Large intestine (tissue), 3 donors: Measurements from ENCODE around the gene AGXT2. TPM values are rescaled to one million over a fixed set of nuclear protein-coding genes. Genes with fewer than 3 reads are reported as not detected.
"Not testable (repeated sequence)": the region's sequence is repeated elsewhere in the genome, so short reads cannot be mapped to it uniquely, and the experiment has no call there.

Experiments used
- DNase-seq, 2 donors: peaks; one replicate each; pipeline versions ENCODE4 v3.0.0 to v3.0.0-alpha.2; 2013
- H3K27ac ChIP-seq: one replicate; pipeline ENCODE4 v1.5.1; 2013; ENCODE audit warnings: low read length
- H3K27me3 ChIP-seq: 2 replicates; pipeline ENCODE4 v1.6.1; 2013; ENCODE audit warnings: low read length; ENCODE audit not compliant: control insufficient read depth, insufficient read depth
- H3K36me3 ChIP-seq: 2 replicates; pipeline ENCODE4 v1.6.1; 2013; ENCODE audit warnings: low read length; ENCODE audit not compliant: control insufficient read depth, insufficient read depth
- H3K4me1 ChIP-seq: one replicate; pipeline ENCODE4 v1.6.1; 2013; ENCODE audit warnings: low read length; ENCODE audit not compliant: control insufficient read depth, insufficient read depth
- H3K4me3 ChIP-seq: one replicate; pipeline ENCODE4 v1.5.1; 2013; ENCODE audit warnings: low read length
- H3K9me3 ChIP-seq: one replicate; pipeline ENCODE4 v1.6.1; 2013; ENCODE audit warnings: mild to moderate bottlenecking, low read depth, low read length, moderate library complexity; ENCODE audit not compliant: control insufficient read depth
- WGBS: methylation state at CpG from one replicate; pipeline ENCODE4 v1.1.5; 2013; ENCODE audit warnings: low lambda C conversion rate; ENCODE audit not compliant: insufficient coverage; 5-methylcytosine and 5-hydroxymethylcytosine counted together
- polyA plus RNA-seq: library from polyadenylated mRNA; unstranded; fragments of 120-200 nt; gene quantifications from one replicate; pipeline ENCODE4 v1.2.1, GENCODE V29; 2013

The AGXT2 gene
- polyA plus RNA-seq, 1 donor, result 33.8 TPM

DNA sequence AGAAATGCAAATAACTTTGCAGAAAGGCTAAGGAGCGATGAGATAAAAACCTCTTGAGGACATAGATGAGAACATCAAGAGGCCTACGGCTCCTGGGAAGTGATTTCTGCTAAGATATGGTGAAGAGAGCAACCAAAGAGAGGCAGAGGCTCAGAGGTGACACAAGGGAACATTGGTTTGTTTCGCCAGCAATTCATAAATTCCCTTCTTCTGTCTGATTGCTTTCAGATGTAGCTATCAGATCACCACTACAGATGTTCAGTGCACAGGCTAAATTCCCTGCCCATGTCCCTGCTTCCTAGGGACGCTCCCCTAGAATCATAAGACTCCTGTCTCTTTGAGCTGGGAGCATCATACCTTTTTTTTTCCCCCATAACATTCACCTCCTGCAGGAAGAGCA lies 11.2 kb downstream of the AGXT2 start:
- DNase-seq, result no peak
- 87% methylated on average over 3 of the region's 4 CpGs for WGBS
- no peaks in the 10 kb centered on the region for H3K9me3 ChIP-seq
- no peaks in the 10 kb centered on the region for H3K27me3 ChIP-seq
- no peak overlapping the region for H3K27ac ChIP-seq
- no peaks in the 10 kb centered on the region for H3K4me1 ChIP-seq
- peaks cover 9% of the 10 kb centered on the region for H3K36me3 ChIP-seq
- no peak overlapping the region for H3K4me3 ChIP-seq

DNA sequence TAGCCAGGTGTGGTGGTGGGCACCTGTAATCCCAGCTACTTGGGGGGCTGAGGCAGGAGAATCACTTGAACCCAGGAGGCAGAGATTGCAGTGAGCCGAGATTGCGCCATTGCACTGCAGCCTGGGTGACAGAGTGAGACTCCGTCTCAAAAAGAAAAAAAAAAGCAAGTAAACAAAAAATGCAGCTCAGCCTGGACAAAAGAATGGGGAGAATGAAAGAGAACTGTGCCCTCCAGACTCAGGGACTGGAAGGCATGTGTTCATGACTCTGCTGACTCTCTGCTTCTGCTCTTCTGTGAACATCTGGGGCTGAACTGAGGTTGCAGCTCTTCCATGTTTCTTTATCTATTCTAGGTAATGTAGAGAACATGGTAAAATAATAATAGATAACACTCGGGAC lies 11.8 kb downstream of the AGXT2 start:
- H3K27ac ChIP-seq, DNase-seq, H3K4me1 ChIP-seq, H3K4me3 ChIP-seq, H3K27me3 ChIP-seq, H3K9me3 ChIP-seq: not testable (repeated sequence)
- peaks cover 11% of the 10 kb centered on the region for H3K36me3 ChIP-seq
- 71% methylated on average over 2 of the region's 4 CpGs for WGBS

DNA sequence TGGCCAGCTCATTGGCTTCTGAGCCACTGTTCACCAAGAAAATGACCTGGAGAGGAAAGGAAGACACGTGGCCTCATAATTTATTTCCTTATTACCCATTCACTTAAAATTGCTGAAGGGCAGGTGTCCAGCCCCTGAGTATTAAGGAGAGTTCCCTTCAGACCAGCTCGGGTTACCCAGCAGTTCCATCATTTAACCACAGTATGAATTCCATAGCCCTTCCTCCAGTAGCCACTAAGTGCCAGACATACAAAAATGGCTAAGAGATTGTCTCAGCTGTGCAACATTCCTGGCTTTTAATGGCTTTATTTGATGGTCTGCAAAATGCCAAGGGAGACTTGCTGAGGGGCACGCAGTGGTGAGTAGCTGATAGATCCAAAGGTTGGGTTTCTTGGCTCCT lies 12.5 kb downstream of the AGXT2 start:
- Histone ChIP-seq H3K27me3 (no peaks in the 10 kb centered on the region), H3K9me3 (no peaks in the 10 kb centered on the region), H3K4me1 (no peaks in the 10 kb centered on the region), H3K36me3 (peaks cover 13% of the 10 kb centered on the region), H3K4me3 (no peak overlapping the region), H3K27ac (no peak overlapping the region)
- WGBS, result no CpG with 5 or more reads among the region's 3 CpGs
- DNase-seq, result no peak

DNA sequence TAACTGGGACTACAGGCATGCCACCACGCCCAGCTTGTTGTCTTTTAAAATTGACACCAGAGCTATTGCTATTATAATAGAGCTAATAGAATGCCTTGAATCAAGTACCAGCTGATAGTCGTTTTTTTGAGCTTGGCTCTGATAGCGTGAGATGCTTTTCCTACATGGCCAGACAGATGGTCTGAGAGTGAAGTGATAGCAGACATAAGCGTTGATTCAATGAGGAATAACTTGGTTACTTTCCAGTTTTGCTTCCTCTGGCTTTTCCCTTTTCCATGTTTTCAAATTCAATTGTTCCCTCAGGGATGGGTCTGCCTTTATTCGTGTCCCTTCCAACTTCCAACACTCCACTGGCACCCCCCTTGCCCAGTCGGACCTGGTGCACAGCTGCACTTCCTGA lies 15.4 kb downstream of the AGXT2 start:
- no peaks in the 10 kb centered on the region for H3K27me3 ChIP-seq
- H3K9me3 ChIP-seq, result no peaks in the 10 kb centered on the region
- H3K4me3 ChIP-seq, result no peak overlapping the region
- H3K36me3 ChIP-seq, result peaks cover 13% of the 10 kb centered on the region
- H3K27ac ChIP-seq, result no peak overlapping the region
- H3K4me1 ChIP-seq, result peaks cover 5% of the 10 kb centered on the region
- DNase-seq, result no peak
- WGBS, result 90% methylated on average over 2 of the region's 6 CpGs

DNA sequence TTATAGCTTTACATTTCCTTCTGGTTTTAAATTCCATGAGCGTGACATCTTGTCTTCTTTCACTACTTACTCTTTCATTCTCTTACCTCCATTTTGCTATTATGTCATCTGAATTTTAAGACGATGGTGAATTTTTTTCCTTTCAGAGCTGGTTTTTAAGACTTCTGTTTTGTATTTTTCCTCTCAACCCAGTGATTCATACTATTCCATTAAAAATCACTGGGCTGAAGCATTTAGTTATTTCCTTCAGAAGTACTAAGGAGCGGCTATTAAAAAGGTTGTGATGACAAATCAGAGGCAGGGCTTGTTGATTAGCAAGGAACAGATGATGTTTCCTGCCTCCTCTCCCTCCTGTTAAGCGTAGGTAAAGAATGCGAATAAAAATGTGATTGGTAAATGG lies 16.5 kb downstream of the AGXT2 start:
- 100% methylated on average over 2 of the region's 5 CpGs for WGBS
- H3K4me1 ChIP-seq, result peaks cover 10% of the 10 kb centered on the region

DNA sequence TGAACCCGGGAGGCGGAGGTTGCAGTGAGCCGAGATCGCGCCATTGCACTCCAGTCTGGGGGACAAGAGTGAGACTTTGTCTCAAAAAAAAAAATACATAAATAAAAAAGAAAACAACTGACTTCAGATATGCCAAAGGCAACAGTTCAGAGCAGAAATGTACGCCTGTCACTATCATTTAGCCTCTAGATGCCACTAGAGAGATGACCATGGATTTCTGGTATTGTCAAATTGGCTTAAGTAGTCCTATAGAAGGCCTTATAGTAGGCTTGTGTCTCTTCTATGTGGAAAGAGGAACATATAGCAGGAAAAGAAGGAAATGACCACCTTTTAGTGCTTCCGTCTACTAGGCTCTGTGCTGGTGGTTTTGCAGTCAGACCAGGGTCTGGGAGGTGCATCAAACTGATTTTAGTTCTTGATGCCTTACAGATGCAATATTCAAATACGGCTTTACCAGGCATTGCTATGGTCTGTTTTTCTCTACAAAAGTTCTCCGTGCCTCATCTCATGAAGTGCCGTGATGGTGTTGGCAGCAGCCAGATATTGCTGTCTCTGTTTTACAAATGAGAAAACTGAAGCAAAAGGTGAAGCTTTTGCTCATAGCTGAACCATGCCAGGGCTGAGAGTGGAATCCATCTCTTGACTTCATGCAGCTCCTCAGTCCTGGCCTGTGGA lies 17.2 kb downstream of the AGXT2 start:
- Histone ChIP-seq H3K27me3 (no peaks in the 10 kb centered on the region), H3K4me3 (no peak overlapping the region), H3K9me3 (no peaks in the 10 kb centered on the region), H3K4me1 (peaks cover 11% of the 10 kb centered on the region), H3K27ac (no peak overlapping the region), H3K36me3 (peaks cover 13% of the 10 kb centered on the region)
- DNase-seq, result no peak
- 100% methylated on average over 1 of the region's 10 CpGs for WGBS

More for the DNA sequence above, 16.5 kb downstream of the AGXT2 start:
- no peak for DNase-seq
- Histone ChIP-seq H3K4me3 (no peak overlapping the region), H3K27me3 (no peaks in the 10 kb centered on the region), H3K36me3 (peaks cover 13% of the 10 kb centered on the region), H3K27ac (no peak overlapping the region), H3K9me3 (no peaks in the 10 kb centered on the region)

DNA sequence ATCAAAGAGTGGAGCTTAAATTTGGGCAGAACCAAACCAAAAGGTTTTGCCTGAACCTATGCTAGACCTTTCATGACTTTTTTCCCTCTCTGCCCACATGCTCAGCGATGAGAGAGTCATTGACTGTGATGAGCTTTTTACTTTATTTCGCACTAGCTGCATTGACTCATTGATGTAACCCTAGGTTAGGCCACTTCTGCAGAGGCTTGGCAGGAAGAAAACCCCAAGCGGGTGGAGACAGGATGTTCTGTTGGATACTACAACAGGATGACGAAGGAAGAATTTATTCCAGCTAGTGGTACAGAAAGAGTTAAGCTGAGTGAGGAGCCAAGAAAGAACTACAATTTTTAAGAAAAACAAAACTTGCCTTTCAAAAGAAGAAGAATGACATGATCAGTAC lies 18.4 kb downstream of the AGXT2 start:
- no peaks in the 10 kb centered on the region for H3K27me3 ChIP-seq
- peaks cover 13% of the 10 kb centered on the region for H3K4me1 ChIP-seq
- no peak for DNase-seq
- no peaks in the 10 kb centered on the region for H3K9me3 ChIP-seq
- H3K4me3 ChIP-seq, result no peak overlapping the region
- H3K27ac ChIP-seq, result no peak overlapping the region
- WGBS, result no CpG with 5 or more reads among the region's 4 CpGs
- peaks cover 13% of the 10 kb centered on the region for H3K36me3 ChIP-seq

DNA sequence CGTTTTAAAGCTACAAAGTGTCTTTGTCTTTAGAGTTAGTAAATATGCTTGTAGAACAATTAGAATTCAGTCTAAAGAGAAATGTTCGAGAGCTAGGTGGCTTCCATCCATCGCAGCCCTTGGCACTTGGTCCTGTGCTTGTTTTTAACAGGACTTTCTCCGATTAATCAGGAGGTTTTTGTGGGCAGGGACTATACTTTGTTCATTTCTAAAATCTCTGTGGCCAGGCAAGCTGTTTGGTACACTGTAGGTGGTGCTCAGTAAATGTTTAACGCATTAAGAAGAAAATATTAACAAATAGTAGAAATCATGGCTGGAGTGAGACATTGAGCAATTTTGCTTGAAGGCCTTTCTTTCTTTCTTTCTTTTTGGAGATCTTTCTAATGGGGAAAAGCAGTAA lies 20.8 kb downstream of the AGXT2 start:
- Histone ChIP-seq H3K36me3 (peaks cover 4% of the 10 kb centered on the region), H3K27me3 (no peaks in the 10 kb centered on the region), H3K27ac (peak overlapping the region; percentile 9), H3K9me3 (no peaks in the 10 kb centered on the region), H3K4me1 (peaks cover 13% of the 10 kb centered on the region), H3K4me3 (no peak overlapping the region)
- WGBS, result 25% methylated on average over 1 of the region's 5 CpGs
- DNase-seq, result no peak

DNA sequence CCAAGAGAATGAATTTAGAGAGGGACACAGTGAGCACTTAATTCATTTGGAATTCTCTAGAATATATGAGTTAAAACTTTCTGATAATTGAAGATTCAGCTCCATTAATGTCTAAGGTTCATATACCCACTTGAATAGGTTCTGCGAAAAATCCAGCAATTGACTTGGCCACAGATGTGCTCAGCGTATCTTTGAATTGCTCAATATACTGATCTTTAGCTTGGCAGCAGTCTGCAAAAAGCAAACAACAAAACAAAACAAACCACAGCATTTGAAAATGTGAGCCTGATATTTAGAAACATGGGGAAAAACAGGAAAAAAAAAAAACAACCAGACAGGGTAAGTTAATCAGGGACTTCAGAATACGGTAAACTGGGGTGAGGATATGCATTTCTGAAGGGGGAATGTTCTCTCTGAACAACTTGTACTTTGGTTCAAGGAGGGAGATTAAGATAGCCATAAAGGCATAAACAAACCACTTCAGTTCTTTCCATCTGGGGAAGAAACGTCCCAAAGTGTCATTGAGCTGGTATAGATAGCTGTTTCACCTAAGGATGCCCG lies 21.4 kb downstream of the AGXT2 start:
- WGBS, result no CpG with 5 or more reads among the region's 5 CpGs
- no peak overlapping the region for H3K4me3 ChIP-seq
- H3K27me3 ChIP-seq, result no peaks in the 10 kb centered on the region
- DNase-seq, result peak; percentile 39 to 73
- H3K4me1 ChIP-seq, result peaks cover 13% of the 10 kb centered on the region
- peaks cover 4% of the 10 kb centered on the region for H3K36me3 ChIP-seq
- H3K27ac ChIP-seq, result peak overlapping the region; percentile 15
- H3K9me3 ChIP-seq, result no peaks in the 10 kb centered on the region

DNA sequence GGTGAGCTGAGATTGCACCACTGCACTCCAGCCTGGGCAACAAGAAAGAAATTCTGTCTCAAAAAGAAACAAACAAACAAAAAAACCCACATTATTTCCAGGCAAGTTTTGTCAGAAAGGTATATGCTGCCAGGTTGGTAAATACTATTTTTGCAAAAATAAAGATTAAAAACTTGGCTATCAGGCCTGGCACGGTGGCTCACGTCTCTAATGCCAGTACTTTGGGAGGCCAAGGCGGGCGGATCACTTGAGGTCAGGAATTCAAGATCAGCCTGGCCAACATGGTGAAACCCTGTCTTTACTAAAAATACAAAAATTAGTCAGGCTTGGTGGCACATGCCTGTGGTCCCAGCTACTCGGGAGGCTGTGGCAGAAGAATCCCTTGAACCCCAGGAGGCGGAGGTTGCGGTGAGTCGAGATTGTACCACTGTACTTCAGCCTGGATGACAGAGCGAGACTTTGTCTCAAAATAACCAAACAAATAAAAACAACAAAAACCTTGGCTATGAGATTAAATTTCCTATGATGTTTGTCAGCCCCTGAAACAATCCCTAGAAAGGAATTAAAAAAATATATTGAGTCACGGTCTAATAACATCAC lies 22.7 kb downstream of the AGXT2 start:
- Histone ChIP-seq H3K27me3 (no peaks in the 10 kb centered on the region), H3K4me3 (no peak overlapping the region), H3K36me3 (no peaks in the 10 kb centered on the region), H3K4me1 (peaks cover 13% of the 10 kb centered on the region), H3K27ac (no peak overlapping the region), H3K9me3 (no peaks in the 10 kb centered on the region)
- WGBS, result 92% methylated on average over 2 of the region's 10 CpGs
- DNase-seq, result no peak
